ENCODE results near the gene P2RX2.

P2RX2 gene

GRCh38 chr12:132639956-132640520 is 21.5 kb downstream of the P2RX2 start:
- DNase-seq = no peak

GRCh38 chr12:132640936-132641335 is 22.4 kb downstream of the P2RX2 start:
- DNase-seq = no peak

GRCh38 chr12:132641811-132642650 is 23.5 kb downstream of the P2RX2 start:
- no peak for DNase-seq

GRCh38 chr12:132642846-132643835 is 24.6 kb downstream of the P2RX2 start:
- DNase-seq = no peak

- no peak for DNase-seq
Measured at GRCh38 chr12:132646850-132647249, 28.3 kb downstream of the P2RX2 start.

- no peak for DNase-seq
Measured at GRCh38 chr12:132647858-132648257, 29.3 kb downstream of the P2RX2 start.

- DNase-seq = no peak
Measured at GRCh38 chr12:132648616-132649225, 30.1 kb downstream of the P2RX2 start.

DNA sequence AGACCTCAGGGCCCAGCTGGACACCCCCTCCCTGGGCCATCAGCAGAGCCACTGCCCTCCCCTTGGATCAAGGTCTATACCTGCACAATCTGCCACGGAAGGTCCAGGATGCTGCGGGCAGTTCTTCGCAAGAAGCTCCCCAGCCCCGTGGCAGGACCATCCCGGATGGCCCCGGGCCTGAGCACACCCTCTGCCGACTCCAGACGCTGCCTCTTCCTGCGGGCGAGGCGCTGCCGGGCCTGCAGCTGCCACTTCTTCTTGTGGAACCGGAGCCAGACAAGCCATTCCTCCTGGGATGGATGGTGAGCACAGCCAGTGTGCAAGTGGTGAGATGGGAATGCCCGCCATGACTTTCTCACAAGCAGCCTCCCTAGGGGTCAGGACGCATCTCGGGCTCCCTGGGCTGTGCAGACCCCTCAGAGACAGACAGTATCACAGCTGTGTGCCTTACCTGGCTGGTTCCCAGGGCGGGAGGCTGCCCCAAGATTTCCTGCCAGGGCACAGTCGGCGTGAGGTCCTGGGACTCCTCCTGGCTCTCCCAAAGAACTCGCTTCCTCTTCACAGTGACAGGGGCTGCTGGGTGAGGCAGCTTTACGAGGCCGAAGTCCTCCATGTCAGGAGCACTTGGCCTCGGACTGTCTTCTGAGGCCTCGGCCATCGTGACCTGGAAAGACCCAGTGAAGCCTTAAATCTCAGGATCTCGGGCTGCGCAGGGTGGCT is 30.8 kb downstream of the P2RX2 start:
- no peak for DNase-seq

DNA sequence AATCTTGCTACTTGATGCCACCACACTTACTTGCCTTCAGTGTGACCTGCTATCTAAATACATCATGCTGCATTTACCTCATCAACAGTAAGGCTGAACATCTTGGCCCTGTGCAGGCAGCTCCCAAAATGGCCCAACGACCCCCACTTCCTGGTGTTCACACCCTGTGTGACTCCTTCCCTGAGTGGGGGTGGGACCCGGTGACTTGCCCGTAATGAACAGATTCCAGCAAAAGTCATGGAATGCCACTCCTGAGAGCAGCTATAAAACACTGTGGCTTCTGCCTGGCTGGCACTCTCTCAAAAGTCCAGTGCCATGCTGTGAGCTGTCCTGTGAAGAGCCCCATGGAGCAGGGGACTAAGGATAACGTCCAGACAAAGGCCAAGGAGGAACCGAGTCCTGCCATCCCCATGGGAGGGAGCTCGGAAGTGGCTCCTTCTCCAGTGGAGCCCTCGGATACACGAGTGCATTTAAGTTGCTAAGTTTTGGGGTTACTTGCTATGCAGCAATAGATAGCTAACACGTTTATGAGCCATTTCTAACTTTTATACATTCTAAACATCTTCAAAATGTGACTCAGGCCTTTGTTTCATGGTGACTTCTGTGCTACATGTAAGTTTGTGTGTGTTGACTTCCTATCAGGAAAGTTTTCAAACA is 33.0 kb downstream of the P2RX2 start:
- no peak for DNase-seq

GRCh38 chr12:132653567-132654290 is 35.2 kb downstream of the P2RX2 start:
- no peak for DNase-seq

GRCh38 chr12:132657004-132657727 is 38.6 kb downstream of the P2RX2 start:
- no peak for DNase-seq

DNA sequence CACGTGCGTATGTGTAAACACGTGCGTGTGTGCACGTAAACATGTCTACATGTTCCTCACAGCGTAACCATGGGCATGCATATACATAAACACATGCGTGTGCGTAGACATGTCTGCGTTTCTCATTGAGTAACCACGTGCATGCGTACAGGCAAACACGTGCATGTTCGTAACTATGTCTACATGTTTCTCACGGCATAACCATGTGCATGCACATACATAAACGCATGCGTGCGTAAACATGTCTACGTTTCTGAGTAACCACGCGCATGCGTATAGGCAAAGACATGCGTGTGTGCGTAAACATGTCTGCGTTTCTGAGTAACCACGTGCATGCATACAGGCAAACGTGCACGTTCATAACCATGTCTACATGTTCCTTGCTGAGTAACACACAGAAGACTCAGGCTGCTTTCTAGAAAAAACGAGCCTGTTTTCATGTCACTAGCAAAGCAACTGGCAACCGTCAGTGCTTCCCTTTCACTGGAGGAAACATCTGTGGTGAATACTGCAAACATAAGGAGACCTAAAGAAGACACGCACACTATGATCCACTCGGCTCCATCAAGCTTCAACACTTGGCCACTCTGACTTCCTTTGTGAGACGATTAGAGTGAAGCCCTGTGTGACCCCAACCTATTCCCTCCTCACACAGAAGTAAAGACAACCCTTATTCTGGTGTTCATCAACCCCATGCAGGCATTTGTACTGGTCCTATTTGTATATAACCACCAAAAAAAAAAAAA is 39.7 kb downstream of the P2RX2 start:
- no peak for DNase-seq

- DNase-seq = no peak
Measured at GRCh38 chr12:132659146-132659545, 40.6 kb downstream of the P2RX2 start.

GRCh38 chr12:132660052-132660451 is 41.5 kb downstream of the P2RX2 start:
- no peak for DNase-seq

GRCh38 chr12:132660996-132661395 is 42.4 kb downstream of the P2RX2 start:
- DNase-seq = no peak

- no peak for DNase-seq
Measured at GRCh38 chr12:132661972-132662371, 43.4 kb downstream of the P2RX2 start.

DNA sequence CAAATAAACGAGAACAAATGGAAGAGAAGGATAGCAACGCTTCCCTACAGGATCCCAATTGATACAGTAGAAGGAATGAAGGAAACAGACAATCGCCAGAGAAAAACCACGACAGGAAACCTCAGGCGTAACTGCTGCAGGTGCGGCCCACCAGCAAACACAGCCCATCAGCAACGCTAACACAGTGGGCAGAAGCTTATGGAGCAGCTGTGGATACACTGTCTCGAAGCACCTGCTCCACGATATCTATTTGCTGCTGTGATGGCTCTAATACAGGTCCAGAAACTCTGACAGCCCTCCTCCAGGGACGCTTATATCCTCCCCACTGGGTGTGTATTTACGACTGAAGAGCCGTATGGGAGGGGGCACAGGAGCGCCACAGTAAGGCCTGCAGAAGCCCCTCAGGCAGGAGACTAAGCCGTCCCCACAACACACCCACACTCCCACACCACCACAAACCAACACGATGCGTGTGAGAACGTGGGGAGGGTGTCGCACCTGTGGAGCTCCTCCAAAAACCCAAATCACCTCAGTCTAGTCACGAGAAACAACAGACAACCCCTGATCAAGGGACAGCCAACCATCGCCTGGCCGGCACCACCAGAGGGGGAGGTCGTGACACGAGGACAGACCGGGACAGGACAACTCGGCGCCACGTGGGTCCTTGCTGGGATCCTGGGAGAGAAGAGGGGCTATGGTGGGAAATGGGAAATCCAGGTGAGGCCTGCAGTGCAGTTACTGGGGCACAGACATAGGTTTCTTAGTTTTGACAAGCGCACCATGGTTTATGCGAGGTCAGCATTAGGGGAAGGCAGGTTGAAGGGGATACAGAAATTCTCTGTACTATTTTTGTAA is 44.6 kb downstream of the P2RX2 start:
- no peak for DNase-seq

All from NCI-H1417 (cell line).